HL-60/S4 (cell line): ENCODE results near the gene ZNF835.

Experiments
- in situ Hi-C: fragments of 300-500 bp; cut with MboI; formaldehyde crosslinking; loops from 2 replicates; pipeline ENCODE4 v1.14.3; 2022; ENCODE audit warnings: low sequenced_read_pairs

ZNF835 gene

GRCh38 chr19:56663931-56664500 lies 7.5 kb downstream of the ZNF835 start:
- in situ Hi-C loops = no loop called here

- in situ Hi-C loops = no loop called here
Measured at GRCh38 chr19:56661248-56661647, 10.3 kb downstream of the ZNF835 start.

DNA sequence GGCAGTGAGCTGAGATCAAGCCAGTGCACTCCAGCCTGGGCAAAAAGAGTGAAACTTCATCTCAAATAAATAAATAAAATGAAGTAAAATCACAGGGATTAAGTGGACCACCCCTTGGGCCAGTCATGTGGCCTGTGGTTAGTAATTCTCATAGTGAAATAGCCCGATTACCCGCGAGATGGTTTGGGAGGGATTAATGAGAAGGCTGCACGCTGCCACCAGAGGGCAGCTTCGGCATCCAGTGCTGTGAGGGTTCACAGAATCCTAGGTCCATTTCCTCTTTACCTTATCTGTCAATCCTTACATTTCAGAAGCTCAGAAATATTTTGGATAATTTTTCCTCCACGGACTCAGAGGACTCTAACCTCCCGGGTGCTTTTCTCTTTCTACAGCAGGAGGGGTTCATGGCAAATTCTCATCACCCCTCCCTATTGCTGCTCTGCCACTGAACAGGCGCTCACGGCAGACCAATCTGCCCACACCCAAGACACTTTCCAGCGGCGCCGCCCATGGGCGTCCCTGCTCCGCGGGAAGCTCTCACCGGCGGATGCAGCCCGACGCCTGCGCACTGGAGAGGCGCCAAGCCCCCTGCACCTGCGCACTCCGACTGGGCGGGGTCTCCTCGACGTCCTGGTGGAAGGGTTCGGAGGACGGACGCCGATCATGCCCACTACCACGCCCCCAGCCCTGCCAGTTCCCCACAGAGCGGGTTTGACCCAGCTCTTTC lies 11.0 kb downstream of the ZNF835 start:
- in situ Hi-C loops = no loop called here

GRCh38 chr19:56654151-56654550 lies 17.4 kb downstream of the ZNF835 start:
- in situ Hi-C loops = no loop called here

DNA sequence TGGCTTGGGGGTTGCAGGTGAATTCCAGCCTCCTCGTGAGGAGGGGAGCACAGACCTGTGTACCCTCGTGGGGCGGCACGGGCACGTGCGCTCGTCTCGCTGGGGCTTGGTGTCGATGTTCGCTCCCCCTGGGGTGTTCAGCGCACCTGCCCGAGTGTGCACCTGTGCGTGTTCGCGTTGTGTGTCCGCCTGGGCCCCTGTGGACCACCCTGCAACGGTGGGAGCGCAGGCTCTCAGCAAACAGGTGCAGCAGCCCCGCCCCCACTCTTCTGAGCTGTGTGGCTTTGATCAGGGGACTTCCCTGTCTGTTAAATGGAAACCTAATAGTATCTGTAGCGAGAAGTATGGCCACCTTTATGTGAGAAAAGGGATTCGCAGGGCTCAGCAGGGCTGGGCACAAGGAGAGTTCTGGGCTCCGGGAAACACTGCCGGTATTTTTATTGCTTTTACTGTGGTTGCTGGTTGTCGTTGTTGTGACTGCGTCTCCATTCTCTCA lies 28.0 kb downstream of the ZNF835 start:
- in situ Hi-C loops = no loop called here

DNA sequence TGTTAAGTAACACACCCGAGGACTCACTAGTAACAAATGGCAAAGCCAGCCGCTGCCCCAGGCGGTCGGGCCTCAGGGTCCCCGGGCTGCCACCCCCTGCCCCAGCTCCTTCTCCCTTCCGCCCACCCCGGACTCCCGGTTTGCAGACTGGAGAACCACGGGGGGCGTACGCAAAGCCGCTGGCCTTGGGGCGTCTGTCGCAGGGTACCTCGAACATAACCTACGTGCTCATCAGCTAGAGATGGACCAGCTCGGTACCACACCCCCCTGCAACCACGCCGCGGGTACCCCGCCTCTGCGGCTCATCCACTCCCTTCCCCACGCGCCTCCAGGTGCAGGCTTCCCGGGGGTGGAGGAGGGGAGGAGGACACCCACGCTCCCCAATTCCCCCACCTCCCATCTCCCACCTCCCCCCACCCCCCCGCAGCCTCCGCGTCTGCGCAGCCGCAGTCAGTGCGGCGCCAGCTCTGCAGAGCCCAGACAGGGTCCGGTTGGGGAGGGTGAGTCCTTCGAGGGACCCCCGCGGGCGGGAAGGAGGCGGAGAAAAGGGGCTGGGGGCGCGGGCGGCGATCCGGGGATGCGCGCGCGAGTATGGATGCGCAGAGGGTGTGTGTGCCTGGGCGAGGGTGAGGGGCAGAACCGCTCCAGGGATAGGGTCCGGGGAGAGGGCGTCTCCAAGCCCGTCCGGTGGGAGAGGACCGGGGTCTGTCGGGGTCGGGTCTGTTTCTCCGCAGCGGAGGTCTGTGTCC lies 28.7 kb downstream of the ZNF835 start, which contains the start of gene SMIM17:
Gene SMIM17, plus strand, starts transcription at position 449 of the 749 bp plus-strand sequence. CDS start 2,509 bp downstream, outside the sequence.
- in situ Hi-C loops = no loop called here

DNA sequence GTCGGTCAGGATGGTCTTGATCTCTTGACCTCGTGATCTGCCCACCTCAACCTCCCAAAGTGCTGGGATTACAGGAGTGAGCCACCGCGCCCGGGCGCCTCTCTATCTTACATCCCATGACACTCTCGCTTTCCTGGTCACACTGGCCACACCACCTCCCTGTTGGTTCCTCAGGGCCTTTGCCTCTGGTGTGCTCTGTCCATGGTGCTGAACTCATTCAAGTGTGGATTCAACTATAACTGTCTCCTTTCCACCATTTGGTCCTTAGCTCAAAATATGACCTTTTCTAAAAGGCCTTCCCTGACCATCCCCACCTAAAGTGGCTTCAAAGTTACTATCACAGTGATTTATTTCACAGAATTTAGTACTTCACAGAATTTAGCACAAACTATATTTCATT lies 32.3 kb downstream of the ZNF835 start:
- in situ Hi-C loops = no loop called here

DNA sequence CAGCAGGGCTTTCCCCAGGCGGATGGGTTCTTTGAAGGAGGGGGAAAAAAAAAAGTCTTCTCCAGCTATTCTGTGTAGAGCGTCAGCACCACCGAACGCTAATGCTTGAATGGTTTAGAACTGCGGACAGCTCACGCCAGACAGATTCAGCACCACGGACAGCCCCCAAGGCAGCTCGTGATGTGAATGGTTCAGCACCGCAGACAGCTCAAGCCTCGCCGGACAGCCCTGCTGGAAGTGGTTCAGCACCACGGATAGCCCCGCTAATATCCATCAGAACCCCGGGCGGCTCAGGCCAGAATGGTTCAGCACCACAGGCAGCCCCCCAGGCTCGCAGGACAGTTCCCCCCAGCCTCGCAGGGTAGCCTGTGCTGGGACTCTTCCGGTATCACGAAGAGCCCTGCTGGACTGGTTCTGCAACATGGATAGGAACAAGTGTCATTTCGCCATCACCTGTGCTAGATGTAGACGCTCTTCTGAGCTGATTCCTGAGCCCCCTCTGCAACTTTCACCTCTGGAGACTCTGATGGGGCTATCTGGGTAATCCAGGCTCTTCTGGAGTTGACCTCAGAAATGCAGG lies 33.5 kb downstream of the ZNF835 start:
- in situ Hi-C loops = no loop called here

DNA sequence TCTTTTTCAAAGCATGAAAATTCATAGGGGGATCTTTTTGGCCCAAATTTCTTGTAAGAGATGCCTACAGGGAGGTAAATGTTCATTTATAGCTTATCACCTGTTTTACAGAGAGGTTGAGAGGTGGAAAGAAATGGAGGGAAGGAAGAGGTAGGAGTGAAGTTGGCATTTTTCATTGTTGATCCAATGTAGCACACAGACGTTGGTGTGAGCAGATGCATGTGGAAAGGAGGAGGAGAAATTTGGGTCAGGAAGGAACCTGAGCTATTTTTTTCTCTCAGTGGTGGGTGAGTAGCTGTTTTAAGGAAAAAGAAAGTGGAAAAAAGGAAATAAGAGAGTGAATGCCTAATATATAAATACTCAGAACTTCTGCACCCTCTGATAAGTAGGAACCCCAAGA lies 38.5 kb downstream of the ZNF835 start:
- in situ Hi-C loops = no loop called here

- in situ Hi-C loops = no loop called here
Measured at GRCh38 chr19:56625708-56626107, 45.8 kb downstream of the ZNF835 start.

DNA sequence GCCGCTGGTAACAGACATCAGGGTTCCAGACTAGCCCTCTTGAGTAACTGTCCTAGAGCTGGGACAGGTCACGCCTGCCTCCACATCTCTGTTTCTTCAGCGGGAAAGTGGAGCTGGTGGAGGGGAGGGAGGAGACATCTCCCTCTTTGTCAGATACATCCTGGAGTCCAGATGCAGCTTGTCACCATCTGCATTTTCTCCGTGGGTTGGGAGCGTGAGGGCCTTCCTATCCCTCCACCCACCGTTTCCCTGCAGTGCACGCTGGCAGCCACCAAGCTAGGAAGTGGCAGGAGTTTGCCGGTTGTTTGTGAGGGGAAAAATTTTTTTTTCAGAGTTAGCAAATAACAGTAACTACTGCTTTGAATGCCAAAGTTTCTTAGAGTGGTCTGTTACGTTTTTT lies 48.6 kb downstream of the ZNF835 start:
- in situ Hi-C loops = no loop called here

DNA sequence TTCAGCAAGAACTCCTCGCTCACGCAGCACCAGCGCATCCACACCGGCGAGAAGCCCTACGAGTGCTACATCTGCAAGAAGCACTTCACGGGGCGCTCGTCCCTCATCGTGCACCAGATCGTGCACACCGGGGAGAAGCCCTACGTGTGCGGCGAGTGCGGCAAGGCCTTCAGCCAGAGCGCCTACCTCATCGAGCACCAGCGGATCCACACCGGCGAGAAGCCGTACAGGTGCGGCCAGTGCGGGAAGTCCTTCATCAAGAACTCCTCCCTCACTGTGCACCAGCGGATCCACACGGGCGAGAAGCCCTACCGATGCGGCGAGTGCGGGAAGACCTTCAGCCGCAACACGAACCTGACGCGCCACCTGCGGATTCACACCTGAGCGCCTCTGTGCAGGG lies 49.2 kb downstream of the ZNF835 start:
- in situ Hi-C loops = no loop called here

DNA sequence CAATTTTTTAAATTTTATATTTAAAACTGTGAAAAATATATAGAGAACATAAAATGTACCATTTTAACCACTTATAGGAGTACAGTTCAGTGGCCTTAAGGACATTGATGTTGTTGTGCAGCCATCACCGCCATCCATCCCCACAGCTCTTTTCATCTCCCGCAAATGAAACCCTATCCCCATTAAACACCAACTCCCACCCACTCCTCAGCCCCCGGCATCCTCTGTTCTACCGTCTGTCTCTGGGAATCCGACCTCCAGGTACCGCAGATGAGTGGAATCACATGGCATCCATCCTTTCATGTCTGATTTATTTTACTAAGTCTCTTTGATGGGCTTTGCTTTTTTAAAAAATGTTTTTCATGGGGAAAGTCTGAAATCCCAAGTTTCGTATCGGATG lies 52.4 kb downstream of the ZNF835 start:
- in situ Hi-C loops = no loop called here

DNA sequence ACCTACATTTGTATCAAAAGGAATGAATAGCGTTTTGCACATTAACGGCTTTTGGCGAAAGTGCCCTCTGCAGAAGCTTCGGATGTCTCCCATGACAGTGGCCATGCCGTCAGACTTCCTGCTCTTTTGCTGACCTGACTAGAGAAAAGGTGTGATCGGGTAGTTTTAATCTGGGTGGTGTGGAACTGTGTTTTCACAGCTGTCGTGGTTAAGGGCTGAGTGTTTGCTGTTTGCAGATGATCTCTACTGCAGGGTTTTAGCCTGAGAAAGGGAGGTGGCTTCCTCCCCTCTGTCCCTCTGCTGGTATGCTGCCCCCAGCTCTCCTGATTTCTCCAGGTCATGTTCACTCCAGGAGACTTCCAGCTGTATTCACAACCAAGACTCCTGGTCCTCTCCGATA lies 54.0 kb downstream of the ZNF835 start:
- in situ Hi-C loops = no loop called here

DNA sequence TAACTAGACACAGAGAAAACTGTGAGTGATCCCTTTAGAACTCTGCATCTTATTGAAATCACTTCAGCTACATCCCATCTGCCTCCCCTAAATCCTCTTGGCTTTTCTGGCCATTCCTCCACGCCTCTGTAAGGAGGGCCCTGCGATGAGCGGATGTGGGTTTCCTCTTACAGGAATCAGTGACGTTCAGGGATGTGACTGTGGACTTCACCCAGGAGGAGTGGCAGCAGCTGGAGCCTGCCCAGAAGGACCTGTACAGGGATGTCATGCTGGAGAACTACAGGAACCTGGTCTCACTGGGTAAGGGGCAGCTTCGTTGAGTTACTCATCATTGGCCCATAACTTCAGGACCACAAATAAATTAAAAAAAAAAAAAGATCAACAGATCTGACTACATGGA lies 57.9 kb downstream of the ZNF835 start:
- in situ Hi-C loops = no loop called here

DNA sequence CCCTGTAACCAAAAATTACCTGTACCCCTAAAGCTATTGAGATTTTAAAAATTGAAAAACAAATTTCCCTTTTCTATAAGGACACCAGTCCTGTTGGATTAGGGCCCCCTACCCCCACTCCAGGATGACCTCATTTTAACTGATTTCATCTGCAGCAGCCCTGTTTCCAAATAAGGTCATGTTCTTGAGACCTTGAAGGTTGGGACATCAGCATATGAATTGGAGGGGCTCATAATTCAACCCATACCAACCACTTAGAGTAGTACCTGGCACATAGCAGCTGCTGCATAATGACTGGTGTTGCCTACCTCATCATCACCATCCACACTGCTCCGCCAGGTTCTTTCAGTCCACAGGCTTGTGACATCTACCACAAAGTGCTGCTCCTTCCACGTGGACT lies 58.8 kb downstream of the ZNF835 start:
- in situ Hi-C loops = no loop called here
